Panc1 (cell line): ENCODE measurements around the gene TP63. TPM values are rescaled to one million over a fixed set of nuclear protein-coding genes. Genes with fewer than 3 reads are reported as not detected.

Experiments
- ATAC-seq: fragments of 200-7000 bp; cut with Tn5 transposase; 2 replicates; pipeline ENCODE4 v1.9.1; 2020; ENCODE audit warnings: mild to moderate bottlenecking, moderate library complexity
- BruUV-seq: library from RNA; stranded (reverse); fragments of 400-500 nt; replicated peaks from 2 replicates; lab custom pipeline; 2021; lab: Mats Ljungman, UMichigan
- CTCF ChIA-PET: fragments of 300-600 bp; sonication (Branson Sonifier 250); formaldehyde crosslinking; loops from one replicate; lab custom pipeline; 2022; ENCODE audit warnings: antibody characterized with exemption; lab: Charles Lee
- POLR2A ChIA-PET: fragments of 300-600 bp; sonication (Branson Sonifier 250); formaldehyde crosslinking; loops from one replicate; lab custom pipeline; 2022; ENCODE audit warnings: antibody characterized with exemption; lab: Charles Lee
- DNase-seq: peaks from one replicate; pipeline ENCODE4 v3.0.0-alpha.2; 2010; ENCODE audit warnings: low read depth, low spot score
- H3K27ac ChIP-seq: 2 replicates; pipeline ENCODE4 v1.5.1; 2011; ENCODE audit warnings: mild to moderate bottlenecking, low read length, inconsistent platforms
- H3K27me3 ChIP-seq: fragments of 200-500 bp; sonication (Bioruptor generic); 2 replicates; pipeline ENCODE4 v1.6.0; 2014; ENCODE audit warnings: low read length, inconsistent platforms; ENCODE audit not compliant: control insufficient read depth, insufficient read depth
- H3K36me3 ChIP-seq: fragments of 200-500 bp; sonication (Bioruptor generic); 2 replicates; pipeline ENCODE4 v1.5.1; 2014; ENCODE audit warnings: inconsistent platforms, mild to moderate bottlenecking, low read length, moderate library complexity; ENCODE audit not compliant: control insufficient read depth, insufficient read depth
- H3K4me1 ChIP-seq: 2 replicates; pipeline ENCODE4 v1.5.1; 2011; ENCODE audit warnings: inconsistent platforms, mild to moderate bottlenecking, low read length, moderate library complexity; ENCODE audit not compliant: control insufficient read depth, insufficient read depth
- H3K4me3 ChIP-seq, 2 experiments: 2 replicates each; pipeline ENCODE4 v1.5.1; 2011 to 2012; ENCODE audit warnings: low read depth in 2 of 2, low read length in 2 of 2, mild to moderate bottlenecking in 2 of 2, inconsistent platforms in 1 of 2, moderate library complexity in 1 of 2
- H3K9me3 ChIP-seq: fragments of 200-500 bp; sonication (Bioruptor generic); 2 replicates; pipeline ENCODE4 v1.5.1; 2014; ENCODE audit warnings: low read depth, mild to moderate bottlenecking, inconsistent platforms, low read length, moderate library complexity; ENCODE audit not compliant: control insufficient read depth, insufficient read depth
- CTCF ChIP-seq: fragments of 450-650 bp; IDR thresholded peaks from 2 replicates; pipeline ENCODE4 v1.5.1; 2017; ENCODE audit warnings: mild to moderate bottlenecking
- POLR2AphosphoS5 ChIP-seq: IDR thresholded peaks from 2 replicates; pipeline ENCODE4 v1.6.1; 2012; ENCODE audit warnings: mild to moderate bottlenecking, low read depth, low read length, moderate library complexity
- SIN3A ChIP-seq: IDR thresholded peaks from 2 replicates; pipeline ENCODE4 v1.6.1; 2012; ENCODE audit warnings: low read depth, mild to moderate bottlenecking, low read length, moderate library complexity, borderline replicate concordance; ENCODE audit not compliant: insufficient read depth
- TCF7L2 ChIP-seq: IDR thresholded peaks from 2 replicates; pipeline ENCODE4 v1.6.1; 2011; ENCODE audit warnings: mild to moderate bottlenecking, low read depth, low read length, inconsistent platforms
- in situ Hi-C: cut with HindIII; loops from 2 replicates; pipeline ENCODE4 v1.10.0; 2016; ENCODE audit warnings: low sequenced_read_pairs, low pct_unique_long_range_greater_than_20kb
- intact Hi-C: fragments of 100-400 bp; cut with micrococcal nuclease; formaldehyde crosslinking; loops from one replicate; pipeline ENCODE4 v1.10.0; 2022; ENCODE audit not compliant: unreplicated experiment
- total RNA-seq: library from RNA; stranded (reverse); gene quantifications from one replicate; pipeline ENCODE4 v1.2.1, GENCODE V29; 2021; ENCODE audit not compliant: unreplicated experiment
- TF ChIP-seq, protein P1 (sequence below), 2 experiments: IDR thresholded peaks; 2 replicates each; pipeline ENCODE4 v1.6.1; 2011 to 2012; ENCODE audit warnings: low read depth in 2 of 2, control low read depth in 1 of 2, low read length in 1 of 2, mild to moderate bottlenecking in 1 of 2, moderate library complexity in 1 of 2; ENCODE audit not compliant: insufficient read depth in 1 of 2

TP63 gene
- total RNA-seq, 1 experiment from 2014 or later = 0.51 TPM

DNA sequence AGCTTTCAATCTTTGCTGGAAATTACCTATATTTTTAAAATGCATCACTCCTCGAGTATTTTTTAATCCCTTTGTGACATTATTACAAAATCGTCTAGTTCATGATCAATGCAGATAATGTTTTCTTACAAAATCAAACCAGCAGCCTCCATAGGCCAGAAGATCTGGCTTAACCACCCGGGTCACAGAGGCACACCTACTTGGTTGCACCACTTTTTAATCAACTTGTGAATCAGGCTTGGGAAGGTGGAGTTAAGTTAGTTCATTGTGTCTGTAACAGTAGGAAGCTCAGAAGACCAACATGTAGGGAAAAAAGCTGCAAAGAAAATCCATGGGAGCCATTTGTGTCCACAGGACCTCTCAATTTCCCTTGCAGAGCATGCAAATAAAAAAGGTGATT is 148.0 kb downstream of the TP63 start:
- H3K9me3 ChIP-seq = no peaks in the 10 kb centered on the region
- in situ Hi-C loops (no loop called here), intact Hi-C loops (no loop called here)
- no peak overlapping the region for H3K27ac ChIP-seq
- H3K4me3 ChIP-seq = no peak overlapping the region
- no peaks in the 10 kb centered on the region for H3K36me3 ChIP-seq
- TF ChIP-seq CTCF (no peak), TCF7L2 (no peak), POLR2AphosphoS5 (no peak), SIN3A (no peak)
- TF ChIP-seq, protein P1, sequence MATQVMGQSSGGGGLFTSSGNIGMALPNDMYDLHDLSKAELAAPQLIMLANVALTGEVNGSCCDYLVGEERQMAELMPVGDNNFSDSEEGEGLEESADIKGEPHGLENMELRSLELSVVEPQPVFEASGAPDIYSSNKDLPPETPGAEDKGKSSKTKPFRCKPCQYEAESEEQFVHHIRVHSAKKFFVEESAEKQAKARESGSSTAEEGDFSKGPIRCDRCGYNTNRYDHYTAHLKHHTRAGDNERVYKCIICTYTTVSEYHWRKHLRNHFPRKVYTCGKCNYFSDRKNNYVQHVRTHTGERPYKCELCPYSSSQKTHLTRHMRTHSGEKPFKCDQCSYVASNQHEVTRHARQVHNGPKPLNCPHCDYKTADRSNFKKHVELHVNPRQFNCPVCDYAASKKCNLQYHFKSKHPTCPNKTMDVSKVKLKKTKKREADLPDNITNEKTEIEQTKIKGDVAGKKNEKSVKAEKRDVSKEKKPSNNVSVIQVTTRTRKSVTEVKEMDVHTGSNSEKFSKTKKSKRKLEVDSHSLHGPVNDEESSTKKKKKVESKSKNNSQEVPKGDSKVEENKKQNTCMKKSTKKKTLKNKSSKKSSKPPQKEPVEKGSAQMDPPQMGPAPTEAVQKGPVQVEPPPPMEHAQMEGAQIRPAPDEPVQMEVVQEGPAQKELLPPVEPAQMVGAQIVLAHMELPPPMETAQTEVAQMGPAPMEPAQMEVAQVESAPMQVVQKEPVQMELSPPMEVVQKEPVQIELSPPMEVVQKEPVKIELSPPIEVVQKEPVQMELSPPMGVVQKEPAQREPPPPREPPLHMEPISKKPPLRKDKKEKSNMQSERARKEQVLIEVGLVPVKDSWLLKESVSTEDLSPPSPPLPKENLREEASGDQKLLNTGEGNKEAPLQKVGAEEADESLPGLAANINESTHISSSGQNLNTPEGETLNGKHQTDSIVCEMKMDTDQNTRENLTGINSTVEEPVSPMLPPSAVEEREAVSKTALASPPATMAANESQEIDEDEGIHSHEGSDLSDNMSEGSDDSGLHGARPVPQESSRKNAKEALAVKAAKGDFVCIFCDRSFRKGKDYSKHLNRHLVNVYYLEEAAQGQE (IDR thresholded peaks at IDR 0.05; ENCODE audit: insufficient read depth in 1 of 2, low read depth in 2 of 2, low read length in 1 of 2) = no peak
- no peaks in the 10 kb centered on the region for H3K27me3 ChIP-seq
- CTCF ChIA-PET = no interaction called here
- no peak for ATAC-seq
- H3K4me1 ChIP-seq = no peaks in the 10 kb centered on the region
- POLR2A ChIA-PET = no interaction called here
- DNase-seq = no peak
- no TSS peak for BruUV-seq

- POLR2A ChIA-PET = no interaction called here
- Histone ChIP-seq H3K36me3 (no peaks in the 10 kb centered on the region), H3K9me3 (no peaks in the 10 kb centered on the region), H3K4me1 (no peaks in the 10 kb centered on the region), H3K27me3 (no peaks in the 10 kb centered on the region), H3K27ac (no peak overlapping the region), H3K4me3 (no peak overlapping the region)
- CTCF ChIA-PET = no interaction called here
- no peak for DNase-seq
- ATAC-seq = no peak
- TF ChIP-seq POLR2AphosphoS5 (no peak), SIN3A (no peak), TCF7L2 (no peak), CTCF (no peak)
- TF ChIP-seq, protein P1 (IDR thresholded peaks at IDR 0.05; ENCODE audit: insufficient read depth in 1 of 2, low read depth in 2 of 2, low read length in 1 of 2) = no peak
- intact Hi-C loops = no loop called here
- in situ Hi-C loops = no loop called here
- BruUV-seq = no TSS peak
Measured at GRCh38 chr3:189780546-189781270, 149.5 kb downstream of the TP63 start.
